H1 (cell line): ENCODE results near the gene CENPF. TPM values are rescaled to one million over a fixed set of nuclear protein-coding genes. Genes with fewer than 3 reads are reported as not detected.

Experiments
- CTCF ChIA-PET: fragments of 300-600 bp; sonication (Branson Sonifier 250); formaldehyde crosslinking; loops from one replicate; lab custom pipeline; 2021; ENCODE audit not compliant: partially characterized antibody; lab: Charles Lee
- POLR2A ChIA-PET: fragments of 300-600 bp; sonication (Branson Sonifier 250); formaldehyde crosslinking; loops from one replicate; lab custom pipeline; 2021; ENCODE audit warnings: inconsistent platforms; ENCODE audit not compliant: partially characterized antibody; lab: Charles Lee
- DNase-seq, 2 experiments: peaks; one replicate each; pipeline versions ENCODE4 v3.0.0 to v3.0.0-alpha.2; 2010 to 2022; ENCODE audit warnings: low spot score in 2 of 2, low read depth in 1 of 2, mixed read lengths in 1 of 2
- FAIRE-seq: peaks from 2 replicates; lab custom pipeline; 2011; peaks lifted over from hg19 to GRCh38; lab: Jason Lieb, UNC
- H2AFZ ChIP-seq: 2 replicates; pipeline ENCODE4 v1.8.1; 2012; ENCODE audit warnings: low read length, inconsistent platforms
- H2AK5ac ChIP-seq: 2 replicates; pipeline ENCODE4 v1.6.1; 2013; ENCODE audit warnings: low read depth, low read length
- H2BK120ac ChIP-seq: replicated peaks from 2 replicates; pipeline ENCODE3; 2013; ENCODE audit warnings: low read depth, low read length, inconsistent platforms
- H2BK12ac ChIP-seq: 2 replicates; pipeline ENCODE4 v1.6.1; 2013; ENCODE audit warnings: low read depth, low read length
- H2BK15ac ChIP-seq: 2 replicates; pipeline ENCODE4 v1.6.1; 2013; ENCODE audit warnings: low read length
- H2BK20ac ChIP-seq: 2 replicates; pipeline ENCODE4 v1.6.1; 2013; ENCODE audit warnings: low read length
- H2BK5ac ChIP-seq: 2 replicates; pipeline ENCODE4 v1.6.1; 2013; ENCODE audit warnings: low read depth, low read length
- H3K14ac ChIP-seq: 2 replicates; pipeline ENCODE4 v1.6.1; 2013; ENCODE audit warnings: inconsistent platforms; ENCODE audit not compliant: insufficient read length
- H3K18ac ChIP-seq: 2 replicates; pipeline ENCODE4 v1.6.1; 2013; ENCODE audit warnings: low read length; ENCODE audit errors: extremely low read depth
- H3K23ac ChIP-seq: 2 replicates; pipeline ENCODE4 v1.6.1; 2013; ENCODE audit warnings: inconsistent platforms; ENCODE audit not compliant: insufficient read length
- H3K23me2 ChIP-seq: 2 replicates; pipeline ENCODE4 v1.6.1; 2013; ENCODE audit warnings: low read depth, low read length
- H3K27ac ChIP-seq: 2 replicates; pipeline ENCODE4 v1.6.1; 2011; ENCODE audit warnings: low read depth, low read length, inconsistent platforms
- H3K27me3 ChIP-seq, 4 experiments: replicated peaks in 1 of 4; 1 replicate in 1 of 4; 2 replicates in 3 of 4; pipeline versions ENCODE4 v1.6.1 to v1.8.1; 2011 to 2013; ENCODE audit warnings: low read length in 3 of 4, mild to moderate bottlenecking in 3 of 4, inconsistent platforms in 2 of 4, mixed read lengths in 2 of 4, moderate library complexity in 1 of 4; ENCODE audit not compliant: control insufficient read depth in 3 of 4, insufficient read depth in 3 of 4; ENCODE audit errors: extremely low read depth in 1 of 4
- H3K36me3 ChIP-seq, 4 experiments: 2 replicates each; pipeline versions ENCODE4 v1.6.1 to v1.8.1; 2011 to 2013; ENCODE audit warnings: mild to moderate bottlenecking in 4 of 4, low read length in 3 of 4, moderate library complexity in 2 of 4, control low read depth in 1 of 4, inconsistent platforms in 1 of 4; ENCODE audit not compliant: insufficient read depth in 4 of 4, control insufficient read depth in 2 of 4
- H3K4ac ChIP-seq: replicated peaks from 2 replicates; pipeline ENCODE3; 2013; ENCODE audit warnings: low read length, low read depth, mixed read lengths, inconsistent platforms; ENCODE audit not compliant: insufficient read length
- H3K4me1 ChIP-seq, 4 experiments: replicated peaks in 1 of 4; 1 replicate in 1 of 4; 2 replicates in 3 of 4; pipeline versions ENCODE4 v1.6.1 to v1.8.1; 2011 to 2013; ENCODE audit warnings: low read length in 3 of 4, inconsistent platforms in 2 of 4, mixed read lengths in 1 of 4; ENCODE audit not compliant: insufficient read depth in 4 of 4, control insufficient read depth in 3 of 4
- H3K4me2 ChIP-seq, 2 experiments: 2 replicates each; pipeline versions ENCODE4 v1.6.1 to v1.8.1; 2011 to 2013; ENCODE audit warnings: low read depth in 2 of 2, low read length in 2 of 2, control low read depth in 1 of 2, inconsistent platforms in 1 of 2, mild to moderate bottlenecking in 1 of 2; ENCODE audit not compliant: insufficient read depth in 1 of 2
- H3K4me3 ChIP-seq, 4 experiments: fragments of 200-600, 300-600 bp in 1 of 4; sonication (generic), shearing (Covaris generic), sonication (Bioruptor Twin) in 1 of 4; 2 replicates each; pipeline versions ENCODE4 v1.5.1 to v1.8.1; 2011 to 2016; ENCODE audit warnings: low read length in 4 of 4, low read depth in 3 of 4, control low read depth in 2 of 4, inconsistent platforms in 2 of 4, mild to moderate bottlenecking in 2 of 4, mixed read lengths in 1 of 4, moderate library complexity in 1 of 4; ENCODE audit not compliant: insufficient read depth in 2 of 4; ENCODE audit errors: extremely low read depth in 1 of 4
- H3K56ac ChIP-seq: replicated peaks from 2 replicates; pipeline ENCODE3; 2013; ENCODE audit warnings: low read depth, mild to moderate bottlenecking, mixed read lengths, low read length, inconsistent platforms; ENCODE audit not compliant: insufficient read length
- H3K79me1 ChIP-seq: 2 replicates; pipeline ENCODE4 v1.6.1; 2013; ENCODE audit warnings: low read depth, low read length, control low read depth
- H3K79me2 ChIP-seq, 2 experiments: 2 replicates each; pipeline versions ENCODE4 v1.6.1 to v1.8.1; 2012 to 2013; ENCODE audit warnings: low read length in 2 of 2, mild to moderate bottlenecking in 2 of 2, inconsistent platforms in 1 of 2; ENCODE audit not compliant: insufficient read depth in 2 of 2, control insufficient read depth in 1 of 2
- H3K9ac ChIP-seq, 4 experiments: replicated peaks in 1 of 4; 1 replicate in 1 of 4; 2 replicates in 3 of 4; pipeline versions ENCODE4 v1.6.1 to v1.8.1; 2011 to 2013; ENCODE audit warnings: low read depth in 3 of 4, low read length in 3 of 4, control low read depth in 2 of 4, mild to moderate bottlenecking in 2 of 4, moderate library complexity in 2 of 4, inconsistent platforms in 1 of 4; ENCODE audit errors: extremely low read depth in 1 of 4
- H3K9me3 ChIP-seq, 2 experiments: 2 replicates each; pipeline versions ENCODE4 v1.6.1 to v1.8.1; 2012 to 2013; ENCODE audit warnings: mild to moderate bottlenecking in 2 of 2, moderate library complexity in 2 of 2, control low read depth in 1 of 2, inconsistent platforms in 1 of 2, low read depth in 1 of 2, low read length in 1 of 2, mixed read lengths in 1 of 2; ENCODE audit not compliant: insufficient read depth in 2 of 2
- H4K20me1 ChIP-seq, 2 experiments: replicated peaks in 1 of 2; 2 replicates each; pipeline versions ENCODE3 to v1.8.1; 2011 to 2013; ENCODE audit warnings: inconsistent platforms in 2 of 2, low read length in 2 of 2, mild to moderate bottlenecking in 1 of 2; ENCODE audit not compliant: insufficient read depth in 2 of 2, control insufficient read depth in 1 of 2
- H4K5ac ChIP-seq: 2 replicates; pipeline ENCODE4 v1.6.1; 2013; ENCODE audit warnings: low read length, low read depth, mixed read lengths, inconsistent platforms; ENCODE audit not compliant: insufficient read length
- H4K8ac ChIP-seq: 2 replicates; pipeline ENCODE4 v1.8.0; 2013; ENCODE audit warnings: mild to moderate bottlenecking, moderate library complexity, low read length, inconsistent platforms; ENCODE audit not compliant: insufficient read depth; ENCODE audit errors: extremely low read depth
- H4K91ac ChIP-seq: replicated peaks from 2 replicates; pipeline ENCODE3; 2013; ENCODE audit warnings: low read length, mixed read lengths, inconsistent platforms; ENCODE audit not compliant: insufficient read length
- BACH1 ChIP-seq: IDR thresholded peaks from 2 replicates; pipeline ENCODE4 v1.6.1; 2012; ENCODE audit warnings: low read length, improper control_type of control experiment
- CBX5 ChIP-seq: fragments of 300-800, 300-1000 bp; sonication (generic); IDR thresholded peaks from 2 replicates; pipeline ENCODE4 v1.7.1; 2016; ENCODE audit warnings: antibody characterized with exemption, low read length, low read depth
- EGR1 ChIP-seq: IDR thresholded peaks from 2 replicates; pipeline ENCODE4 v1.6.1; 2011; ENCODE audit warnings: low read depth, low read length, borderline replicate concordance
- GTF2F1 ChIP-seq: IDR thresholded peaks from 2 replicates; pipeline ENCODE4 v1.6.1; 2012; ENCODE audit warnings: low read depth, low read length, improper control_type of control experiment, borderline replicate concordance
- MAFK ChIP-seq: IDR thresholded peaks from 2 replicates; pipeline ENCODE4 v1.6.1; 2012; ENCODE audit warnings: low read depth, mild to moderate bottlenecking, improper control_type of control experiment, low read length
- POLR2A ChIP-seq, 2 experiments: IDR thresholded peaks; 1 replicate in 1 of 2; 2 replicates in 1 of 2; pipeline ENCODE4 v1.6.1; 2011; ENCODE audit warnings: low read depth in 2 of 2, low read length in 2 of 2, mild to moderate bottlenecking in 2 of 2; ENCODE audit errors: control extremely low read depth in 1 of 2
- SRF ChIP-seq: IDR thresholded peaks from 2 replicates; pipeline ENCODE4 v1.6.1; 2011; ENCODE audit warnings: mild to moderate bottlenecking, low read depth, low read length, moderate library complexity
- ZNF274 ChIP-seq: IDR thresholded peaks from 2 replicates; pipeline ENCODE4 v1.7.0; 2012; ENCODE audit warnings: low read length, borderline replicate concordance; ENCODE audit errors: extremely low read depth
- polyA plus RNA-seq, 7 experiments: library from polyadenylated mRNA; depleted of rRNA in 3 of 7; stranded (reverse) in 5 of 7; unstranded in 2 of 7; fragments of >200 nt in 5 of 7; fragments of 200-250 nt in 2 of 7; gene quantifications; 1 replicate in 5 of 7; 2 replicates in 1 of 7; 4 replicates in 1 of 7; pipeline versions ENCODE4 v1.2.1 to v1.2.3, GENCODE V29; 2011 to 2013; ENCODE audit warnings: missing spikeins in 2 of 7, mixed read lengths in 2 of 7
- total RNA-seq: library from RNA; stranded (reverse); fragmentation: NEBNext Ultra II Directional; extraction: Animal tissue kit (Norgen Biotek cat#: 25700); gene quantifications from 2 replicates; pipeline ENCODE4 v1.2.1, GENCODE V29; 2021
- TF ChIP-seq, protein P1 (sequence below): IDR thresholded peaks from 2 replicates; pipeline ENCODE4 v1.6.1; 2011; ENCODE audit warnings: low read depth, mild to moderate bottlenecking, low read length; ENCODE audit not compliant: insufficient read depth
- TF ChIP-seq, protein P2 (sequence below): IDR thresholded peaks from 2 replicates; pipeline ENCODE4 v1.6.1; 2012; ENCODE audit warnings: low read length, inconsistent platforms

The CENPF gene
- total and polyA plus RNA-seq, 2 of the 8 experiments (the other 6 are each of a cell fraction or from before 2014, with no cell fraction given) = 13.7 to 170 TPM

DNA sequence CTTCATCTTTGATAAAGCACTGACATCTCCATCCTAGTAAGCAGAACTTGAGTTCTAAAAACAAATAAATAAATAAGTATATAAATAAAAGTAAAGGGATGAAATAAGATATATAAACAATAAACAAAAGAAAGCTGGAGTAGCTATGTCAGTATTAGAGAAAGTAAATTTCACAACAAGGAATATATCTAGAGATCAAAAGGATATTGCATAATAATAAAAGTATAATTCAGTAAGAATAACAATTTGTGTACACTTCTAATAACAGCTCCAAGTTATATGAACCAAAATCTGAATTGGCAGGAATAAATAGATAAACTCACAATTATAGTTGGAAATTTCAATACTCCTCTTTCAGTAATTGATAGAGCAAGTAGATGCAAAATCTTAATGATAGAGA, 9.8 kb upstream of the CENPF start:
- Histone ChIP-seq H4K8ac (no peak overlapping the region), H2BK15ac (no peak overlapping the region), H2BK12ac (no peak overlapping the region), H3K56ac (no peak overlapping the region), H4K20me1 (no peaks in the 10 kb centered on the region), H3K4ac (no peak overlapping the region), H4K91ac (no peak overlapping the region), H2BK120ac (no peak overlapping the region), H3K36me3 (no peaks in the 10 kb centered on the region), H3K4me2 (no peak overlapping the region), H3K18ac (no peak overlapping the region), H3K23me2 (no peaks in the 10 kb centered on the region), H3K4me3 (no peak overlapping the region), H3K23ac (no peak overlapping the region), H2AK5ac (no peak overlapping the region), H2AFZ (no peak overlapping the region), H3K27me3 (no peaks in the 10 kb centered on the region), H2BK5ac (no peak overlapping the region), H4K5ac (no peak overlapping the region), H3K79me1 (no peaks in the 10 kb centered on the region), H3K9ac (no peak overlapping the region), H3K4me1 (no peaks in the 10 kb centered on the region), H3K79me2 (no peaks in the 10 kb centered on the region), H2BK20ac (no peak overlapping the region), H3K14ac (no peak overlapping the region), H3K9me3 (no peaks in the 10 kb centered on the region), H3K27ac (no peak overlapping the region)
- FAIRE-seq = no peak
- DNase-seq = no peak
- CTCF ChIA-PET = interaction anchor here (0.6 to 18.8 kb wide), 5 partner anchors 10 to 790 kb away, joined by 3 to 445 read pairs (median 20); no protein-coding TSS in a partner anchor
- TF ChIP-seq SRF = no peak
- no peak for TF ChIP-seq BACH1
- no peak for TF ChIP-seq POLR2A (IDR thresholded peaks at IDR 0.05; ENCODE audit: control extremely low read depth in 1 of 2, low read depth in 2 of 2, low read length in 2 of 2)
- TF ChIP-seq GTF2F1 = no peak
- TF ChIP-seq, protein P1, sequence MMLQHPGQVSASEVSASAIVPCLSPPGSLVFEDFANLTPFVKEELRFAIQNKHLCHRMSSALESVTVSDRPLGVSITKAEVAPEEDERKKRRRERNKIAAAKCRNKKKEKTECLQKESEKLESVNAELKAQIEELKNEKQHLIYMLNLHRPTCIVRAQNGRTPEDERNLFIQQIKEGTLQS = no peak
- TF ChIP-seq EGR1 = no peak
- TF ChIP-seq, protein P2, sequence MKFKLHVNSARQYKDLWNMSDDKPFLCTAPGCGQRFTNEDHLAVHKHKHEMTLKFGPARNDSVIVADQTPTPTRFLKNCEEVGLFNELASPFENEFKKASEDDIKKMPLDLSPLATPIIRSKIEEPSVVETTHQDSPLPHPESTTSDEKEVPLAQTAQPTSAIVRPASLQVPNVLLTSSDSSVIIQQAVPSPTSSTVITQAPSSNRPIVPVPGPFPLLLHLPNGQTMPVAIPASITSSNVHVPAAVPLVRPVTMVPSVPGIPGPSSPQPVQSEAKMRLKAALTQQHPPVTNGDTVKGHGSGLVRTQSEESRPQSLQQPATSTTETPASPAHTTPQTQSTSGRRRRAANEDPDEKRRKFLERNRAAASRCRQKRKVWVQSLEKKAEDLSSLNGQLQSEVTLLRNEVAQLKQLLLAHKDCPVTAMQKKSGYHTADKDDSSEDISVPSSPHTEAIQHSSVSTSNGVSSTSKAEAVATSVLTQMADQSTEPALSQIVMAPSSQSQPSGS = no peak
- no peak for TF ChIP-seq CBX5
- no peak for TF ChIP-seq ZNF274
- TF ChIP-seq MAFK = no peak
- POLR2A ChIA-PET = interaction anchor here (0.6 to 2.8 kb wide), 2 partner anchors 10 to 13 kb away, joined by 4 to 12 read pairs; partner anchors contain the start of gene CENPF
